Bronchial epithelial cell (primary cell): ENCODE results near the gene TRNT1. TPM values are rescaled to one million over a fixed set of nuclear protein-coding genes. Genes with fewer than 3 reads are reported as not detected.

Experiments used
- DNase-seq: peaks from one replicate; pipeline ENCODE4 v3.0.0-alpha.2; 2010; ENCODE audit warnings: low read depth
- FAIRE-seq: peaks from 2 replicates; lab custom pipeline; 2011; peaks lifted over from hg19 to GRCh38; lab: Jason Lieb, UNC
- H3K27me3 ChIP-seq: 2 replicates; pipeline ENCODE4 v1.5.1; 2011; ENCODE audit warnings: low read length; ENCODE audit not compliant: control insufficient read depth, insufficient read depth
- H3K36me3 ChIP-seq: 2 replicates; pipeline ENCODE4 v1.5.1; 2011; ENCODE audit warnings: low read length; ENCODE audit not compliant: control insufficient read depth, insufficient read depth
- H3K4me3 ChIP-seq: 2 replicates; pipeline ENCODE4 v1.5.1; 2011; ENCODE audit warnings: mild to moderate bottlenecking, low read depth, low read length, control low read depth
- total RNA-seq: library from RNA; depleted of rRNA; stranded (reverse); fragments of >200 nt; gene quantifications from 2 replicates; pipeline ENCODE4 v1.2.1, GENCODE V29; 2014
- TF ChIP-seq, protein P1 (sequence below): IDR thresholded peaks from 2 replicates; pipeline ENCODE4 v1.5.1; 2011; ENCODE audit warnings: mild to moderate bottlenecking, moderate library complexity, low read length, control low read depth, inconsistent platforms; ENCODE audit not compliant: insufficient read depth, severe bottlenecking

TRNT1 gene
- total RNA-seq, 1 donor from 2014 or later = 14.5 TPM

DNA sequence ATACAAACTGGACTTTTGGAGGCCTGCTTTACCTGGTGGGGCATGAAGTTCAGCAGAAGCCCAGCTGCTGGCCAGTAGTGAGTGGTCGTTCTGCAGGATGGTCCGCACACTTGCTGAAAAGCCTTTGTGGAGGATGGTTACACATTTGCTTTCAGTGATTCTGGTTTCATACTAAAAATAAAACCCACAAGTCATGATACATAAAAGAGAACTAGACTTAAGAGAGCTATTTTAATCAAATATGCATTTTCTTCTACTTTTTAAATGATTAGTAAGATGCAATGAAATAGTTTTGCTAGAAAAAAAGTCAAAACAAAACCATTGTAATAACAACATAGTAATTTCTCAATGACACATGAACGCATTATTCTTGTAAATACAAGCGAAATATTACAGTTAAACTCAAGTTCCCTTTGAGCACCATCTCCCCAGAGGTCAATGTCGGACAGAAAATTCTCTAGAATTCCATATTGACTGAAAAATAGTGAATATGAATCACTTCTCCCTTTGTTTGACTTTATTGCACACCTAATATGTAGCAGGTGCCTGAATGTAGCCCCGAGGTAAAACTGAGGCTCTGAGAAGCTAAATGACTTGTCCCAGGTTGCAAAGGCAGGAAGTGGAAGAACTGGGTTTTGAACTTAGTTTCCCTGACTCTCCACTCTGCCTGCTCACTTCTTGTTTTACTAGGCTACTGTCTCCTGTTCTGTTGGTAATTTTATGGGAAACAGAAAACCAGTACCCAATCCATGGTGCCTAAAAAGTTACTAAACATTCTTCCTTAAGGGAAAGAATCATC is 24.9 kb upstream of the TRNT1 start:
- FAIRE-seq = no peak
- no peak for DNase-seq
- H3K4me3 ChIP-seq = no peak overlapping the region
- TF ChIP-seq, protein P1, sequence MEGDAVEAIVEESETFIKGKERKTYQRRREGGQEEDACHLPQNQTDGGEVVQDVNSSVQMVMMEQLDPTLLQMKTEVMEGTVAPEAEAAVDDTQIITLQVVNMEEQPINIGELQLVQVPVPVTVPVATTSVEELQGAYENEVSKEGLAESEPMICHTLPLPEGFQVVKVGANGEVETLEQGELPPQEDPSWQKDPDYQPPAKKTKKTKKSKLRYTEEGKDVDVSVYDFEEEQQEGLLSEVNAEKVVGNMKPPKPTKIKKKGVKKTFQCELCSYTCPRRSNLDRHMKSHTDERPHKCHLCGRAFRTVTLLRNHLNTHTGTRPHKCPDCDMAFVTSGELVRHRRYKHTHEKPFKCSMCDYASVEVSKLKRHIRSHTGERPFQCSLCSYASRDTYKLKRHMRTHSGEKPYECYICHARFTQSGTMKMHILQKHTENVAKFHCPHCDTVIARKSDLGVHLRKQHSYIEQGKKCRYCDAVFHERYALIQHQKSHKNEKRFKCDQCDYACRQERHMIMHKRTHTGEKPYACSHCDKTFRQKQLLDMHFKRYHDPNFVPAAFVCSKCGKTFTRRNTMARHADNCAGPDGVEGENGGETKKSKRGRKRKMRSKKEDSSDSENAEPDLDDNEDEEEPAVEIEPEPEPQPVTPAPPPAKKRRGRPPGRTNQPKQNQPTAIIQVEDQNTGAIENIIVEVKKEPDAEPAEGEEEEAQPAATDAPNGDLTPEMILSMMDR = no peak
- no peaks in the 10 kb centered on the region for H3K27me3 ChIP-seq
- H3K36me3 ChIP-seq = no peaks in the 10 kb centered on the region

DNA sequence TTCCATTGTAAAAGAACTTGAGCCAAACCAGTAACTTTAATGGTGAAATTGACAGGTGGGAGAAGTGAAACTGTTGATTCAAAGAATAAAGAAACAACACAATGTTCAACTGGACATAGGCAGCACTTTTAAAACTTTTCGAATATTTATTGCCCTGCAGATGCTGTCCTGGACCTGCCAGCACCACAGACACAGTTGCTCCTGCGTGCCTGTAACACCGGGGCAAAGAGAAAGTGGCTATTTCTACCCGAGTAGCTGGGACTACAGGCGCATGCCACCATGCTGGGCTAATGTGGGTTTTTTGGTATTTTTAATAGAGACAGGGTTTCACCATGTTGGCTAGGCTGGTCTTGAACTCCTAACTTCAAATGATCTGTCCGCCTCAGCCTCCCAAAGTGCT is 24.0 kb upstream of the TRNT1 start:
- no peak overlapping the region for H3K4me3 ChIP-seq
- H3K27me3 ChIP-seq = no peaks in the 10 kb centered on the region
- no peak for FAIRE-seq
- no peak for DNase-seq
- TF ChIP-seq, protein P1 = no peak
- no peaks in the 10 kb centered on the region for H3K36me3 ChIP-seq

DNA sequence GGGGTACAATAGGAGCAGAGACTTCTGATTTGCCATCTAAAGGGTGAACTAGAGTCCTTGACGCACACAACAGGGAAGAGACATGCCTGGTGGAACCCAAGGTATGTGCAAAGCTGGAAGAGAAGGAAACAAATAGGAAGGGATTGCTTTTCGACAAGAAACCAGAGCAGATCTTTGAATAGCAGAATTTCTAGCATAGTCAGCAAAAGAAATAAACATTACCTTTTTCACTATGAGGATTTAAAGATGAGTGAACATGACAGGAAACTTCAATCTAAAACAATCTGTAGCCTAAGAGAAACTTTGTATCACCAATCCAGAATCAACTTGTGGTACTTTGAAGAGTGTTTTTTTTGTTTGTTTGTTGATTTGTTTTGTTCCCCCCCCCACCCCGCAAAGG is 21.5 kb upstream of the TRNT1 start:
- Histone ChIP-seq H3K27me3 (no peaks in the 10 kb centered on the region), H3K4me3 (no peak overlapping the region), H3K36me3 (no peaks in the 10 kb centered on the region)
- DNase-seq (no peak), FAIRE-seq (no peak)
- TF ChIP-seq, protein P1 = no peak

DNA sequence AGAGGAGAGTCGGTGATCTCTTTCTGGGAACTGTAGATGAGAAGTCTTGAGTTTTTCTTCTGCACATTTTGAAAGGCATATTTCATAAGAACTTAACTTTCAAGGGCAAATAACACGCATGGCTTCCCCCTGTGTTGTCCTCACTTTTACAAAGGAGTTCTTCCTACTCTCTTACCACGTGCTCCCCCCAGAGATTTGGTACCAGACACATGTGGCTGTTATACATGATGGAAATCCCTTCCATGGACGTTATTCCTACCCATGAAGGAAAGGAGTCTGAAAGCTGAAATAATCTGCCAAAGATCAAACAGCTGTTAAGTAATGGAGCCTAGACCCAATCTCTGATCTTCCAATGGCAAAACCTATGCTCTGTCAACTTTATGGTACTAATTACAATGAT is 20.9 kb upstream of the TRNT1 start:
- TF ChIP-seq, protein P1 = no peak
- H3K27me3 ChIP-seq = no peaks in the 10 kb centered on the region
- H3K36me3 ChIP-seq = no peaks in the 10 kb centered on the region
- no peak for DNase-seq
- no peak for FAIRE-seq
- H3K4me3 ChIP-seq = no peak overlapping the region

DNA sequence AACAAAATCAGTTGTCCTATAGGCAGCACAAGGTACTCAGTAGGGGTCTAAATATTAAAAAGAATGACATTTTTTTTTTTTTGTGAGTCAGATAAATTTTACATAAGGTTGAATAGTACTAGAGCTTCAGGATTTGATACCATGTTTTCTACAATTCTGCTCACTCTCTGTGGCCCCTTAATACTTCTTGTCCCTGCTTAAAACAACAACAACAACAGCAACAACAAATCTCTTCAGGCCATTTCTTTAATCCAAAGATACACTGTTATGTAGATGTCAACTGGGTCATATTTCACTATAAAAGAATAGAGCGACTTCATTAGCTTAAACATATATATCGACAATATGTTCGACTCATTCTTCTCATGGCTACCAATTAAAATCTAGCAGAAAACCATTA is 19.6 kb upstream of the TRNT1 start:
- H3K36me3 ChIP-seq = no peaks in the 10 kb centered on the region
- TF ChIP-seq, protein P1 = no peak
- no peak overlapping the region for H3K4me3 ChIP-seq
- FAIRE-seq = no peak
- no peaks in the 10 kb centered on the region for H3K27me3 ChIP-seq
- DNase-seq = no peak

DNA sequence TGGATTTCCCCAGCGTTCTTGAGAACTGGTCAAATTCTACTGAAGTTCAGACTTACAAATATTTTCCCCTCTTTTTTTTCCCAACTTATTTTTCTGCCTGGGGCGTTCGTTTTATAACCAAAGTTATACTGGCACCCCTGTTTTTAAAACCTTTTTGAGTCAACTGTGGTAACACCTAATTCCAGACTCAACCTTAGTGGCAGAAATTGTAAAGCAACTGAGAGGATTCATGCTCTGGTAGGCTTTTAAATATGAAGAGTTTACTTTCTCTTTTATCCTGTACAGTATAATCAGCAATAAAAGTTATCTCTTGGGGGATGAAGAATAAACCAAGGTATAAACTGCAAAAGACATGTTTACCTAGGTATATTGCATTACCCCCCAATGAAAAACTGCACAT is 18.9 kb upstream of the TRNT1 start:
- no peaks in the 10 kb centered on the region for H3K27me3 ChIP-seq
- FAIRE-seq = no peak
- no peak overlapping the region for H3K4me3 ChIP-seq
- H3K36me3 ChIP-seq = no peaks in the 10 kb centered on the region
- TF ChIP-seq, protein P1 = no peak
- no peak for DNase-seq
